GM13977 (cell line): ENCODE measurements around the gene CADPS.

ENCODE experiments used
- DNase-seq: peaks from one replicate; pipeline ENCODE4 v3.0.0; 2012; ENCODE audit warnings: low spot score
- in situ Hi-C: fragments of 300-500 bp; cut with MboI; formaldehyde crosslinking; loops from one replicate; pipeline ENCODE4 v1.12.0; 2022; ENCODE audit warnings: low sequenced_read_pairs, low pct_unique_long_range_greater_than_20kb, mixed read lengths, inconsistent platforms; ENCODE audit not compliant: unreplicated experiment
- TF ChIP-seq, protein P1 (sequence below): IDR thresholded peaks from 2 replicates; pipeline ENCODE4 v1.5.1; 2012; ENCODE audit warnings: mild to moderate bottlenecking, control low read depth; ENCODE audit not compliant: insufficient read depth; ENCODE audit errors: extremely low read depth, missing control alignments

Gene CADPS

DNA sequence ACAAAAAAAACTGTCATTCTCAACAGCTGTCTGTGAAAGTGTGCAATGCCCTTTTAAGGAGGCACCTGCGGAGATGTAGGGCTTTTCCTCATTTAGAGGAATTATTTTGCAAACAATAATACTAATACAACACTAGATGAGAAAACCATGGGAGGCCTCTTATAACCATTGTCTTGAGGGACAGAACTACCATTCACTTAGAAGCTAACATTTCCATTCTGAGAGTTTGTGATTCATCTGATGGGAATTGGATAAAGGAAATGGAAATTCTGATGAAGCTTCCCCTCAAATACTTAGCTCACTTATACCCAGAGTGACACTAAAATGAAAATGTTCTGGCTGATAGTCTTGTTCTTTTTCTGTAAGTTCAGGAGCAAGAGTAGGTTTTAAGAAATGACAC, 147.7 kb downstream of the CADPS start:
- DNase-seq, result no peak
- in situ Hi-C loops, result no loop called here
- TF ChIP-seq, protein P1, sequence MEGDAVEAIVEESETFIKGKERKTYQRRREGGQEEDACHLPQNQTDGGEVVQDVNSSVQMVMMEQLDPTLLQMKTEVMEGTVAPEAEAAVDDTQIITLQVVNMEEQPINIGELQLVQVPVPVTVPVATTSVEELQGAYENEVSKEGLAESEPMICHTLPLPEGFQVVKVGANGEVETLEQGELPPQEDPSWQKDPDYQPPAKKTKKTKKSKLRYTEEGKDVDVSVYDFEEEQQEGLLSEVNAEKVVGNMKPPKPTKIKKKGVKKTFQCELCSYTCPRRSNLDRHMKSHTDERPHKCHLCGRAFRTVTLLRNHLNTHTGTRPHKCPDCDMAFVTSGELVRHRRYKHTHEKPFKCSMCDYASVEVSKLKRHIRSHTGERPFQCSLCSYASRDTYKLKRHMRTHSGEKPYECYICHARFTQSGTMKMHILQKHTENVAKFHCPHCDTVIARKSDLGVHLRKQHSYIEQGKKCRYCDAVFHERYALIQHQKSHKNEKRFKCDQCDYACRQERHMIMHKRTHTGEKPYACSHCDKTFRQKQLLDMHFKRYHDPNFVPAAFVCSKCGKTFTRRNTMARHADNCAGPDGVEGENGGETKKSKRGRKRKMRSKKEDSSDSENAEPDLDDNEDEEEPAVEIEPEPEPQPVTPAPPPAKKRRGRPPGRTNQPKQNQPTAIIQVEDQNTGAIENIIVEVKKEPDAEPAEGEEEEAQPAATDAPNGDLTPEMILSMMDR, result no peak

DNA sequence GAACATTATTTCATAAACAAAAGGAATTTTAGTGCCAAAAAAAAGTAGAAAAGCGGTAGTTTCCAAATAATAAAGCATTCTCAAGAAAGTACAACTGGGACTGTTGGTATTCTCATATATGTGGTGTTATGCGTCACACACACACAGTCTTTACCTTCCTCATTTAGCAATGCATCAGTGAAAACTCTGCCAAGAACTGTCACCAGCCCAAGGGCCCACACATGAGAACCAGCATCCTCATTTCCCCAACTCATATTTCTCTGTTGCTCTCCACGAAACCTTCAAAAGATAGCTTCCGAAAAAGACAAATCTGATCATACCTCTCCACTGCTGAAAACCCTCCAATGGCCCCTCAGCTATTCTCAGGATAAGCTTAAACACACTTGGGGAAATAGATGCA, 150.7 kb downstream of the CADPS start:
- in situ Hi-C loops, result no loop called here
- DNase-seq, result no peak
- TF ChIP-seq, protein P1, result no peak

DNA sequence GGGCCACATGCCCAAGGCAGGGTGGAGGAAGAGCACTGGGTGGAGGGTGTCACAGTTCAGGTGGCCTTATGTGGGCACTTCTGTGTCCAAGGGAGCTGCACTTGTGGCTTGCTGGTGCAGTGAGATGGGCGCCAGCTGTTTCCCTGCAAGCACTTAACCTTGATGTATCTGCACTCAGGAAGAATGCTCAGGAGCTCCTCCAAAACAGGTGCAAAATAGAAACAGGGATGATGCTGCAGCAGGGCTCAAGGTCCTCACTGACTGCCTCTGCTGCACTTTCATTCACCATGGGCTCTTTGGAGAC, 151.3 kb downstream of the CADPS start:
- TF ChIP-seq, protein P1, result no peak
- DNase-seq, result no peak
- in situ Hi-C loops, result no loop called here

DNA sequence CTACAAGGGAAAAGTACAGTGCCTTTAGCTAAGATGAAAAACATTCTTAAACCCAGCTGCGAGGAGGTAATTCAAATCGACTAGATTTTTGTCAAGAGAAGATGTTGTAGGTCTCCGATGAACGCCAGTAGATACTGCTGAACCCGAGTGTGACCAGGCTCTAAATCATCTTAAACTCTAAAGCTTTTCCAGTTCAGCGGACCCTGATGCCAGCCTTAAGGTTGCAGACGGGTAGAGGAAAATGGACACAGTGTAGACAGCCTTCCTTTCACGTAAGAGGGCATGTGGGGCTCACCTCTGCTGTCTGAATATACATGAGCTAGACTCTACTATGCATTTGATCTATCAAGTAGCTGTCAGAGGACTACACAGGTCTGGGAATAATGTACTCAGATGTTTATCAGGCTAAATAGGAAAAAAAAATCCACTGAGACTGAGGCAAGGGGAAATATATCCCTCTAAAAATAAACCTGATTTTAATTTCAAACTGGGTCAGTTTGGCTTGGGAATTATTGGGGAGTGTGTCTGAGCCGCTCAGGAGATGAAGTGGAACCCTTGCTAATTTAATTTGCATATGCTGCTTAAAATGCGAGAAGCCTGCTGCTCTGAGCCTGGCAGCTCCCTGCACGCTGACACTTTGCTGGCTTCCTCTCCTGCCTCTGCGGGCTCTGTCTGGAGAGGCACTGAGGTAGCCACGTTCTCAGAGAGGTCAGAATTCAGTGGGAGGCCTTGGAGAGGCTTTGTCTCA, 151.9 kb downstream of the CADPS start:
- no peak for DNase-seq
- TF ChIP-seq, protein P1, result no peak
- in situ Hi-C loops, result no loop called here

DNA sequence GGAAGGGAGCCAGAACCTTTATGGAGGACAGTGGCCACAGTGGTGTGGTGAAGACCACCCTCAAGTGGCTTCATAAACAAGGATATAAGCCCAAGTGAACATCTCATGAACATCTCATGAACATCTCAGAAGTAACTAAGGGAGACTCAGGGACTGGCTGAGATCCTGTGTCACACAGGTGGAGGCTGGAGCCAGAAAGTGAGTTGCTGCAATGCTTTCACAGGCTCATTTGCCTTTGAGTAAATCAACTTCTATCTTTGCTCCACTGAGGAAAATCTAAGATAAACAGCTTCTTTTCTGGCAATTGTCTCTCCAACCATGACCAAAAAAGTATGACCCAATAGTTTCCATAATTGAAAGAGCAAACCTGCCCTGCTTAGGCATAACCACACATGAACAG, 152.9 kb downstream of the CADPS start:
- no peak for DNase-seq
- in situ Hi-C loops, result no loop called here
- TF ChIP-seq, protein P1, result no peak

DNA sequence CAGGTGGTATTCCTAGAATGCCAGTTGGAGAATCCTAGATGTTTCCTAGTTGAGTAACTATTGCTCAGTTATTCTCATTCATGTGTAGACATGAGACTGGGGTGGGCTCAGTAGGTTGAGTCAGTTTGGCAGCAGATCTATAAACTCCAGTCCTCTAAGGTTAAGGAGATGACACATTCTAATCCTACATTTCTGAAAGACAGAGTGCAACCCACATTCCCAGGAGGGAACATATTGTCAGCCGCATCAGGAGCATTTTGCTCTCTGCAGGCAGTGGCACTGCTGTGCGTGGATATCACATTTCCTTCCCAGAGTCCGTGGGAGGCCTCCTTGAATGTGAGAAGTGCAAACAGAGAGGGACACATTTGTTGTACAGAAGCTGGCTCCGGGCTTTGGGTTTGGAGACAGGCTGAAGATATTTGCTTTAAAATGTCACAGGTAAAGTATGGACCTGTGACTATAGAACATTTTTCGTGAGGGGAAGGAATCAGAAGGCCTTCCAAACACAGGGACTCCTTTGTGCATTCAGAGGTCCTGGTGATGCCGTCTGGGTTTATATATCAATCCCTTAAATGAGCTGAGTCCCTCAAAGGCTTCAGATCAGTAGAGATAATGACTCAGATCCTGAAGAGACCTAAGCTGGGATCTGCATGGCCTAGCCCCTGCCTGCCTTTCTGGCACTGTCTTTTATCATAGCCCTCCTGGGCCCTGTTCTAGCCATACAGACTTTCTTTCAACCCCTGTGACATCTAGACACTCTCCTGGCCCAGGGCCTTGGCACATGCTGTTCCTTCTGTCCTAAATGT, 156.5 kb downstream of the CADPS start:
- DNase-seq, result no peak
- in situ Hi-C loops, result no loop called here
- TF ChIP-seq, protein P1, result no peak
